ENCODE results near the gene MED13L.

Gene MED13L

DNA sequence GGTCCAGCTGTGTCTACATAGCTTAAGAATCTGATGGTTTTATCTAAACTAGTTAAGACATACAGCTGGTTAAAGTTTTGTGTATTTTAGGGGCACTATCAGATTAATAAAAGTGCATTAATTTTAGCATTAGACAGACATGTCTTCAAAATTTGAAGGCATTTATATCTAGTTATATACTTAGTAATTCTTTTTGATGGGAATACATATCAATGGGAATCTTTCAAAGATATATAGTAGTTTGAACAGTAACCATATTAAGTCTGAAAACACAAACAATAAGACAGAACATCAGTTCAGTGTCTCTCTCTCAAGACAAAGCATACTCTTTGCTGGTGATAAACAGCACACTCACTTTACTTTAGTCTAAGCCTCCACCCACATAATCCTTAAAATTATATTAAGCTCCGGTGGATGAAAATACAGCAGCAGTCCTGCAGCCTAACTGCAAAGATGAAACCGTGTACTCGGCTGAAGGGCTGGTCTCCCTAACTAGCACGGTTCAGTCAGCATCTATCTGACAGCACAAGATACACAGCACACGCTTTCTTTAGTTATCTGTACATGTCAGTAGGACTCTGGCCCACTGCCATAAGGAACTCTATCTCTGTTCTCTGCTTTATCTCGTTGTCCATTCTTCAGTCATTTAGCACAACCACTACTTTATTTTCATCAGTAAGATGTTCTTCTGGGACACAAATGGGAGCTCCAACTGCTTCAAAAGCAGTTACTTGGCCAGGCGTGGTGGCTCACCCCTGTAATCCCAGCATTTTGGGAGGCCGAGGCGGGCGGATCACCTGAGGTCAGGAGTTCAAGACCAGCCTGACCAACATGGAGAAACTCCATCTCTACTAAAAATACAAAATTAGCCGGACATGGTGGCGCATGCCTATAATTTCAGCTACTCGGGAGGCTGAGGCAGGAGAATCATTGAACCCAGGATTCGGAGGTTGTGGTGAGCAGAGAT is 80.5 kb downstream of the MED13L start:
- H3K36me3 Mint-ChIP-seq (ENCODE audit: low read depth) = peaks cover 4% of the 10 kb centered on the region
- DNase-seq (ENCODE audit: low spot score) = no peak
- H3K27ac Mint-ChIP-seq = no peak overlapping the region
- no peak overlapping the region for H3K4me3 Mint-ChIP-seq
- H3K9me3 Mint-ChIP-seq = no peaks in the 10 kb centered on the region
- peaks cover 34% of the 10 kb centered on the region for H3K4me1 Mint-ChIP-seq (ENCODE audit: low read depth)
- no peaks in the 10 kb centered on the region for H3K27me3 Mint-ChIP-seq (ENCODE audit: low read depth)

DNA sequence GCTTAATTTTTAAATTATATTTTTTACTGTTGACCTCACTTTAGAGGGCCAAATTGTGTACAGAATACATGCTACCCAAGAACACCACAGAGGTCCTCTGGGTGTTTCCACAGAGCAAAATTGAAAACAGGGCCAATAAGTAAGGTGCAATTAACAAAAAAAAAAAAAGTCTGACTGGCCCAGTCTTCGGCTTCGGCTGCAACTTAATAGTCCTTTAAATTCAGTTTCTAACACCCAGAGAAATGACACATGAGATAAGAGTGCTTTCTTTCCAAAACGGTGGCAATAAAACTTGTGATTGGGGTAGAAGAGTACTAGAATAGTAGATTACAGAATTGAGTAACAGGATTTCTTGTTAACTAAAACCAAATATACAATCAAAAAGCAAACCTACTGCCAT is 81.3 kb downstream of the MED13L start:
- Mint-ChIP-seq H3K27me3 (ENCODE audit: low read depth) (no peaks in the 10 kb centered on the region), H3K4me1 (ENCODE audit: low read depth) (peaks cover 34% of the 10 kb centered on the region), H3K9me3 (no peaks in the 10 kb centered on the region), H3K36me3 (ENCODE audit: low read depth) (peaks cover 4% of the 10 kb centered on the region), H3K4me3 (no peak overlapping the region), H3K27ac (no peak overlapping the region)
- DNase-seq (ENCODE audit: low spot score) = no peak

DNA sequence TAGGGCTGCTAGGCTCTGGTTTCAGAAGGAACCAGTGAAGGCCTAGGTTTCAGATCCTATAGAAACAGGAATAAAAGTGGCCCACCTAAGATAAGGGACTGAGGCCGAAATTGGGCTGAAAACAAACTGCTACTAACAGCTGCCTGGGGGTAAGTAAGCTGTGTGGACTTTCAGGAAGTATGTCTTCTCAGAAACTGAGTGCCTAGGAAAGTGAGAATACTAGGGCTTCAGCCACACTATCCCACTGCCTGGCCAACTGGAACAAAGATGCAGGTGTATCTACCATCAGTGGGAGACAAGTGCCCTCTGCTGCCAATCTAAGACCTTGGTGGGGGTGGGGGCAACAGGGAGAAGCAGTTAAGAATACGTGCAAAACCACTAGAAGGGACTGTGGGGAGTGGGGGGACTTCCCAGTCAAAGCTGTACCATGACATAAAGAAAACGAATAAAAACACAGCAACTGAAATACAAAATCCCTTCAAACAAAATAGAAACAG is 82.5 kb downstream of the MED13L start:
- peak overlapping the region; percentile 50 for H3K4me3 Mint-ChIP-seq
- H3K27ac Mint-ChIP-seq = peak overlapping the region; percentile 62
- H3K27me3 Mint-ChIP-seq (ENCODE audit: low read depth) = no peaks in the 10 kb centered on the region
- H3K9me3 Mint-ChIP-seq = no peaks in the 10 kb centered on the region
- DNase-seq (ENCODE audit: low spot score) = peak; percentile 63
- peaks cover 32% of the 10 kb centered on the region for H3K4me1 Mint-ChIP-seq (ENCODE audit: low read depth)
- H3K36me3 Mint-ChIP-seq (ENCODE audit: low read depth) = peaks cover 4% of the 10 kb centered on the region

DNA sequence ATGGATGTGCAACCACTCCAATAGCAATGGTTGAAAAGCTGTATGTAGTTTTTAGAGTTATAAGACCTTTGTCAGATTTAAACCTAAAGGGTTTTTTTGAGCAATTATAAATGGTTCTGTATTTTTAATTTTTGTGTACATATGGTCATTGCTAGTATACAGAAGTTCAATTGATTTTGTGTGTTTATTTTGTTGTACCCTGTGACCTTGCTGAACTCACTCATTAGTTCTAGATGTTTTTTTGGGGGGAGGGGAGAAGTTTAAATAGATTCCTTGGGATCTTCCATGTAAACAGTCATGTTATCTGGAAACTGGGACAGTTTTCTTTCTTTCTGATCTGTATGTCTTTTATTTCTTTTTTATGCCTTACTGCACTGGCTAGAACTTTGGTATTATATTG is 87.8 kb downstream of the MED13L start:
- Mint-ChIP-seq H3K27me3 (ENCODE audit: low read depth) (no peaks in the 10 kb centered on the region), H3K27ac (no peak overlapping the region), H3K9me3 (no peaks in the 10 kb centered on the region), H3K4me1 (ENCODE audit: low read depth) (peaks cover 37% of the 10 kb centered on the region), H3K4me3 (no peak overlapping the region), H3K36me3 (ENCODE audit: low read depth) (peaks cover 4% of the 10 kb centered on the region)
- no peak for DNase-seq (ENCODE audit: low spot score)

DNA sequence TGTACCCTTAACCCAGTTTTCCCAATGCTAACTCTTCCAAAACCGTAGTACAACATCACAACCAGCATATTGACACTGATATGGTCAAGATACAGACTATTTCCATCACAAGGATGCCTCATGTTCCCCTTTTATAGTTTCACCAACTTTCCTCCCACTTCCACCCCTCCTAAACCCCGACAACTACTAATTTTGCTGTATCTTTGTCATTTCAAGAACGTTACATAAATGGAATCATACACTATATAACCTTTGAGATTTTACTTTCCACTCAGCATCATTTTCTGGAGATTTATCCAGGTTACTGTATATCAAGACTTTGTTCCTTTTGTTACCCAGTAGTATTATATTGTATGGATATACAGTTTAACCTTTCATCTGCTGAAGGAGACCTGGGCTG is 88.9 kb downstream of the MED13L start:
- no peak overlapping the region for H3K4me3 Mint-ChIP-seq
- no peaks in the 10 kb centered on the region for H3K27me3 Mint-ChIP-seq (ENCODE audit: low read depth)
- DNase-seq (ENCODE audit: low spot score) = no peak
- no peaks in the 10 kb centered on the region for H3K9me3 Mint-ChIP-seq
- peaks cover 35% of the 10 kb centered on the region for H3K4me1 Mint-ChIP-seq (ENCODE audit: low read depth)
- H3K27ac Mint-ChIP-seq = no peak overlapping the region
- H3K36me3 Mint-ChIP-seq (ENCODE audit: low read depth) = peaks cover 3% of the 10 kb centered on the region

DNA sequence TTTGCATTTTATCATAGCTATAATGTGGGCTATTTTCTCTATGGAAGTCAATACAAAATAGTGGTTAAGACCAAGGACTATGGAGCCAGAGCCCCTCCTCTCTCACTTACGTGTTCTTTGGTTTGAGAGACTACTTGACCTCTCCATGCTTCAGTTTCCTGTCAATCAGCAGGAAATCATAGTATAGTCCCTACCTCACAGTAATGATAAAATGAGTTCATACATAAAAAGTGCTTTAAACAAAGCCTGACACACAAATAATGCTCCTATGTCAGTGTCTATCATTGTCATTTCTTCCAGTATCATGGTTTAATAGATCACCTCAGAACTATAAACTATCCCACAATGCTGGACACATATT is 90.4 kb downstream of the MED13L start:
- H3K36me3 Mint-ChIP-seq (ENCODE audit: low read depth) = peaks cover 2% of the 10 kb centered on the region
- no peak for DNase-seq (ENCODE audit: low spot score)
- no peak overlapping the region for H3K4me3 Mint-ChIP-seq
- no peak overlapping the region for H3K27ac Mint-ChIP-seq
- no peaks in the 10 kb centered on the region for H3K27me3 Mint-ChIP-seq (ENCODE audit: low read depth)
- no peaks in the 10 kb centered on the region for H3K9me3 Mint-ChIP-seq
- H3K4me1 Mint-ChIP-seq (ENCODE audit: low read depth) = peaks cover 42% of the 10 kb centered on the region

DNA sequence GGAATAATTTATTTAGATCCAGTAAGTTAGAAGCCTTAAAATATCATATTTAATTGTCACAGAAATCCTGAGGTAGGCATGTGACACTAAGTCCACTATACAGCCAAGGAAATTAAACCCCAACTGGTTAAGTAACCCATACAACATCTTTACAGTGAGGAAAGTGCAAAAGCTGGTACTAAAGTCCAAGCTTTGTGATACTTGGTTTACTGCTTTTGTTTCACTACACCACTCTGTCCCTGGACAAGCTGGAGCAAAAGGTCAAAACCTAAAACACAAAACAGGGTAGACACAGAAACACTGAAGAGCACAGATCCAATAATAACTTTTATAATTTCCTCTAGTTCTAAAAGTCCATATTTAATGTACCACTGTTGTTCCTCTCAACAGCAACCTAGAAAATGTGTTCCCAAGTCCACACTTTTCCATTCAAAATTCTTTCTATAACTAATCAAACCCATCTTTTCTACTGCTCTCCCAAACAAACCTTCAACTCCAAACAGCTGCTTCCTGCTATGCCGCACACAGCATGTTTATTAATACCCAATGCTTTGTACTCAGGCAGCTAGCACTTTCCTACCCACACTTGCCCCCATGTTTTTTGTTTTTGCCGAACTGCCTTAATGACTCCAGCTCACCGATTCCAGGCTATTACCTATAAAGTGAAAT is 90.9 kb downstream of the MED13L start:
- H3K27ac Mint-ChIP-seq = no peak overlapping the region
- no peak overlapping the region for H3K4me3 Mint-ChIP-seq
- no peaks in the 10 kb centered on the region for H3K9me3 Mint-ChIP-seq
- peaks cover 2% of the 10 kb centered on the region for H3K36me3 Mint-ChIP-seq (ENCODE audit: low read depth)
- peaks cover 44% of the 10 kb centered on the region for H3K4me1 Mint-ChIP-seq (ENCODE audit: low read depth)
- DNase-seq (ENCODE audit: low spot score) = no peak
- H3K27me3 Mint-ChIP-seq (ENCODE audit: low read depth) = no peaks in the 10 kb centered on the region

DNA sequence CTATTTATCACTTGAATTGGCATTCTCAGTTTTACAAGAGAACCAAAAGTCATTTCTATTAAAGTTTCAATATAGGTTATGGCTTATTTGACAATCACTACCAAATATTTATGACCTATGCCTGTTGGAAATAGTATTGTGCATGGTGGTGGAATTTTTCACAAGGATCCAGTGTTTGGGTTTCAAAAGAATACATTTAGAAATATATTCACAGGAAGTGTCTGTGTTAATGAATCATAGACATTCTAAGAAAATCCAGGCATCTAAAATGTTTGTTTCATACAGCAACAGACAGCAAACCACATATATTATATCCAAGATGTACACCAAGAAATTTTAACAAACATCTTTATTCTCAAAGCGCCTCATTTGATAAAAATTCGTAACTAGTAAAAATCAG is 92.7 kb downstream of the MED13L start:
- no peak for DNase-seq (ENCODE audit: low spot score)
- Mint-ChIP-seq H3K4me3 (no peak overlapping the region), H3K36me3 (ENCODE audit: low read depth) (peaks cover 1% of the 10 kb centered on the region), H3K27me3 (ENCODE audit: low read depth) (no peaks in the 10 kb centered on the region), H3K27ac (no peak overlapping the region), H3K9me3 (no peaks in the 10 kb centered on the region), H3K4me1 (ENCODE audit: low read depth) (peaks cover 44% of the 10 kb centered on the region)

DNA sequence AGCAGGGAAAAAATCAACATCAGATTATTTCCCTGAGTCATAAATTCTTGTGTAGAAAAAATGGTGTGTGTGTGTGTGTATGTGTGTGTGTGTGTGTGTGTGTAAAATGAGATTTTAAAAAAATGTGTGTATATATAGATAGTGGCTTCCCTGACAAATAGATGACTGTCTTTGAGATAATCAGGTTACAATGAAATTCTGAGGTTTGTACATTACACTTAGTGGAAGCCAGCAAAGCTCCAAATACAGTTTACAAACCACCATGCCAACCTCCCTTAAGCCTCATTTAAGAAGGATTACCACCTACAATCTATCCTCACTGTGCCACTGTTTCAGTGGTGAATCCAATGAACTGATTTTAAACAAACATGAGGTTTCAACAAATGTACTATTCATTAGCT is 93.8 kb downstream of the MED13L start:
- Mint-ChIP-seq H3K4me3 (no peak overlapping the region), H3K4me1 (ENCODE audit: low read depth) (peaks cover 41% of the 10 kb centered on the region), H3K36me3 (ENCODE audit: low read depth) (no peaks in the 10 kb centered on the region), H3K9me3 (no peaks in the 10 kb centered on the region), H3K27ac (no peak overlapping the region), H3K27me3 (ENCODE audit: low read depth) (no peaks in the 10 kb centered on the region)
- DNase-seq (ENCODE audit: low spot score) = no peak

DNA sequence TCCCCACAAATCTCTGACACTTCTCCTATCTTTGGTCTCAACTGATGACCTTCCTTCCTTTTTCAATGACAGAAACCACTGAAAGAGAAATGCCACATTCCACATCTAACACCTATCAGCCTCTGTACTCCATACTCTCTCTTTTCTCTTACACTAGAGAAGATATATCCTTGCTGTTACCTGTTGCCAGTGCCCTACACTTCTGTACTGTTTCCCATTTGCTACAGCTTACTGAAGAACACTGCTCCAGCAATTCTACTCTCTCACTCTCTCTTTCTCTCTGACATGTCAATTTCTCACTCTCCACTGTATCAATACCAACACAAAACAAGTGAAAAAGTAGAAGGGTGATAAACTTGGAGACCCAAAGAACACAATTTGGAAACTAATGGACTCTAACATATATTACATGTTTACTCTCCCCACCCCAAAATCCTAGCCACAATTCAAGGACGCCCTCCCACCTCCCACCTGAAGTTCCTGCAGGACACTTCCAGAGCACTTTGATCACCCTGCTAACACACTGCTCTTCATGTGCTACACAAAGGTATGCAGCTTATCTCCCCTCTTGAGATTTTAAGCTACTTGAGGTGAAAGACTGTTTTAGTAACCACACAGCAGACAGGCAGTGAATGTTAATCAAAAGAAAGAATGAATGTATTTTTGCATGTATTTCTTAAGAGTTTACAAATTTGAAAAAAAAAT is 95.0 kb downstream of the MED13L start:
- peak overlapping the region; percentile 12 for H3K27ac Mint-ChIP-seq
- H3K4me1 Mint-ChIP-seq (ENCODE audit: low read depth) = peaks cover 33% of the 10 kb centered on the region
- H3K4me3 Mint-ChIP-seq = no peak overlapping the region
- DNase-seq (ENCODE audit: low spot score) = no peak
- no peaks in the 10 kb centered on the region for H3K36me3 Mint-ChIP-seq (ENCODE audit: low read depth)
- no peaks in the 10 kb centered on the region for H3K9me3 Mint-ChIP-seq
- H3K27me3 Mint-ChIP-seq (ENCODE audit: low read depth) = no peaks in the 10 kb centered on the region

DNA sequence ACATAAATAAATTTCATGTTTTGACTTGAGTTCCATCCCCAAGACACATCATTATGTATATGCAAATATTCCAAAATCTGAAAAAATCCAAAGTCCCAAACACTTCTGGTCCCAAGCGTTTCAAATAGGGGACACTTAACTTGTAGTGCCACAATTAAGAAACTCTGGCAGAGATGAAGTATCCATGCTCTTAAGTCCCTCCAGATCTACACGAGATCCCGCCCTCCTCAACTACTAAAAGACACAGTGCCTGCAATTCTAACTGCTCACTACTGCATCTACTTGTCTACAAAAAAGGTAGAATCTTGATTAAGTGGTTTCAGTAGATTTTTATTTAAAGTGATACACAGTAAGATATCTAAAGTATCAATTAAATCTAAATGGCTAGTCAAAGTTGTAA is 97.0 kb downstream of the MED13L start:
- H3K4me3 Mint-ChIP-seq = no peak overlapping the region
- peaks cover 33% of the 10 kb centered on the region for H3K4me1 Mint-ChIP-seq (ENCODE audit: low read depth)
- no peak overlapping the region for H3K27ac Mint-ChIP-seq
- no peaks in the 10 kb centered on the region for H3K27me3 Mint-ChIP-seq (ENCODE audit: low read depth)
- H3K9me3 Mint-ChIP-seq = no peaks in the 10 kb centered on the region
- no peak for DNase-seq (ENCODE audit: low spot score)
- peaks cover 4% of the 10 kb centered on the region for H3K36me3 Mint-ChIP-seq (ENCODE audit: low read depth)

DNA sequence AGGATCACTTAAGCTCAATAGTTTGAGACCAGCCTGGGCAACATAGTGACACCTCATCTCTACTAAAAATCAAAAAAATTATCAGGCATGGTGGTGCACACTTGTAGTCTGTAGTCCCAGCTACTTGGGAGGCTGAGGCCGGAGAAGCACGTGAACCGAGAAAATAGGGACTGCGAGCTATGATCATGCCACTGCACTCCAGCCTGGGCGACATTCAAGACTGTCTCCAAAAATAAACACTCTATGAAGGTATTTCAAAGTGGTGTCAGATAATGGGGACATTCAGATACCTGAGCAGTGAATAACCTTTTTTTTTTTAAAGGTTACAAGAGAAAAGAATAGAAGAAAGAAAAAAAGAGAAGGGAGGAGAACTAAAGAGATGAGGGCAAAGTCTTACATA is 98.1 kb downstream of the MED13L start:
- H3K9me3 Mint-ChIP-seq = no peaks in the 10 kb centered on the region
- H3K27me3 Mint-ChIP-seq (ENCODE audit: low read depth) = no peaks in the 10 kb centered on the region
- H3K4me3 Mint-ChIP-seq = no peak overlapping the region
- peaks cover 4% of the 10 kb centered on the region for H3K36me3 Mint-ChIP-seq (ENCODE audit: low read depth)
- peaks cover 35% of the 10 kb centered on the region for H3K4me1 Mint-ChIP-seq (ENCODE audit: low read depth)
- no peak for DNase-seq (ENCODE audit: low spot score)
- H3K27ac Mint-ChIP-seq = no peak overlapping the region

DNA sequence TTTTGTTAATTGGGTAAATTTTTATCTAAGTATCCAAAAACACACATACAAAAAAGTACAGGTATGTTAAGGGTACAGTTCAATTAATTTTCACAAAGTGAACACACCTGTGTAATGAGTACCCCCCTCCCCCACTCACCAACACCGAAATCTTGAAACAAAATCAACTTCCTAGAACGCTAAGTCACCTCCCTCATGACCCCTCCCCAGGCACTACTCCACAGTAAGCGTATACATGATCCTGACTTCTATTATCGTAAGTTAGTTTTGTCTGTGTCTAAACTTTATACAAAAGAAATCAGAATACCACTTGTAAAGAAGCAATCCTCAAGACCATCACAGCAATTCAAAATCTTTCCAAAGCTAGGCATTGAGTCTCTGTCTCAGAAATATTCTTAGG is 100.5 kb downstream of the MED13L start:
- Mint-ChIP-seq H3K9me3 (no peaks in the 10 kb centered on the region), H3K4me3 (no peak overlapping the region), H3K36me3 (ENCODE audit: low read depth) (peaks cover 4% of the 10 kb centered on the region), H3K27me3 (ENCODE audit: low read depth) (no peaks in the 10 kb centered on the region), H3K27ac (no peak overlapping the region), H3K4me1 (ENCODE audit: low read depth) (peaks cover 41% of the 10 kb centered on the region)
- DNase-seq (ENCODE audit: low spot score) = no peak

DNA sequence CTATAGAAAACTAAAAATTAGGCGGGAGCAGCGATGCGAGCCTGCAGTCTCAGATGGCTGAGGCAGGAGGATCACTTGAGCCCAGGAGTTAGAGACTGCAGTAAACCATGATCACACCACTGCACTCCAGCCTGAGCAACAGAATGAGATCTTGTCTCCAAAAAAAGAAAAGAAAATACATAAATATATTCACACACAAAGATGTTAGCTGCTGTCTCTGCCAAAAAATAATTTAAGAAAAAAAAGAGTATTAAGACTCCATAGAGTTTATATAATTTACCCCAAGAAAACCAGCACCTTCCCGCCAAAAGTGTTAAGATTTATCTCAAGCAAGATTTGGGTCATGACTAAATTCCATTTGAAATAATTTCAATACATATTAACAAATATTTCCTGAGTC is 102.6 kb downstream of the MED13L start:
- Mint-ChIP-seq H3K27me3 (ENCODE audit: low read depth) (no peaks in the 10 kb centered on the region), H3K4me1 (ENCODE audit: low read depth) (peaks cover 49% of the 10 kb centered on the region), H3K4me3 (no peak overlapping the region), H3K36me3 (ENCODE audit: low read depth) (peaks cover 8% of the 10 kb centered on the region), H3K27ac (no peak overlapping the region), H3K9me3 (no peaks in the 10 kb centered on the region)
- DNase-seq (ENCODE audit: low spot score) = no peak
